ENCODE measurements around the gene EXOC7. TPM values are rescaled to one million over a fixed set of nuclear protein-coding genes. Genes with fewer than 3 reads are reported as not detected.

Gene EXOC7
- total RNA-seq, 1 experiment from 2014 or later: 160 TPM

- H3K4me3 Mint-ChIP-seq: no peak overlapping the region
- Histone ChIP-seq H3K27me3 (ENCODE audit: insufficient read depth, low read length) (no peaks in the 10 kb centered on the region), H3K9me3 (ENCODE audit: control insufficient read depth, low read depth, low read length) (no peaks in the 10 kb centered on the region), H2BK20ac (ENCODE audit: low read depth, low read length, poor library complexity, severe bottlenecking) (no peak overlapping the region), H4K20me1 (ENCODE audit: control insufficient read depth, insufficient read depth, insufficient read length) (no peaks in the 10 kb centered on the region), H3K23me2 (ENCODE audit: insufficient read length, low read depth, low read length, poor library complexity, severe bottlenecking) (no peaks in the 10 kb centered on the region), H3K56ac (ENCODE audit: insufficient read length, low read depth, low read length) (no peak overlapping the region), H3K4me2 (ENCODE audit: insufficient read depth, insufficient read length, low read length) (no peak overlapping the region), H3K4ac (ENCODE audit: low read depth, low read length) (no peak overlapping the region), H3K4me1 (ENCODE audit: insufficient read depth, low read length) (no peaks in the 10 kb centered on the region; the same call in 1 of the 2 replicates), H3K23ac (ENCODE audit: insufficient read length, low read depth, low read length) (no peak overlapping the region), H4K91ac (ENCODE audit: insufficient read length, low read depth, low read length) (no peak overlapping the region), H3K14ac (ENCODE audit: insufficient read depth, low read length) (no peak overlapping the region), H3K79me2 (ENCODE audit: insufficient read depth, low read length) (no peaks in the 10 kb centered on the region), H3K18ac (ENCODE audit: insufficient read length, low read depth, low read length) (no peak overlapping the region), H3K27ac (ENCODE audit: insufficient read length, low read depth, low read length) (no peak overlapping the region), H4K8ac (replicated peaks; ENCODE audit: insufficient read length, low read depth, low read length) (no peak overlapping the region), H2AK5ac (ENCODE audit: insufficient read length, low read length) (no peak overlapping the region), H2BK15ac (ENCODE audit: low read depth, low read length) (no peak overlapping the region), H2BK120ac (ENCODE audit: low read depth, low read length, poor library complexity, severe bottlenecking) (no peak overlapping the region), H4K5ac (ENCODE audit: insufficient read length, low read depth, low read length) (no peak overlapping the region), H3K79me1 (ENCODE audit: insufficient read depth, low read depth, low read length, poor library complexity, severe bottlenecking) (no peaks in the 10 kb centered on the region), H2BK5ac (ENCODE audit: insufficient read length, low read length) (no peak overlapping the region), H2AFZ (ENCODE audit: low read length) (no peak overlapping the region), H2BK12ac (ENCODE audit: insufficient read length, low read depth, low read length) (no peak overlapping the region), H3T11ph (ENCODE audit: low read length) (no peak overlapping the region), H3K9ac (ENCODE audit: extremely low read depth, insufficient read length, low read length) (no peak overlapping the region)
- no peak for TF ChIP-seq CTCF (conservative IDR thresholded peaks at IDR 0.05)
- H3K4me1 Mint-ChIP-seq: peaks cover 25 to 27% of the 10 kb centered on the region in 2 experiments
- no CpG with 5 or more reads among the region's 5 CpGs for WGBS (ENCODE audit: extremely low coverage, insufficient read length, low lambda C conversion rate)
- peaks cover 8% of the 10 kb centered on the region for H3K27me3 Mint-ChIP-seq (ENCODE audit: low read depth)
- no peaks in the 10 kb centered on the region for H3K9me3 Mint-ChIP-seq
- no peak overlapping the region for H3K27ac Mint-ChIP-seq
- H3K36me3 Mint-ChIP-seq (ENCODE audit: insufficient read depth in 1 of 3, low read depth in 3 of 3): no peaks in the 10 kb centered on the region
- DNase-seq: no peak
Measured at GRCh38 chr17:76125391-76125675, 21.7 kb upstream of the EXOC7 start.
